Cerebellar cortex (tissue), 1 donor: Measurements from ENCODE around the gene BCL11A.

ENCODE experiments used
- DNase-seq: peaks from one replicate; pipeline ENCODE4 v3.0.0-alpha.2; 2015; ENCODE audit warnings: low spot score

BCL11A gene

DNA sequence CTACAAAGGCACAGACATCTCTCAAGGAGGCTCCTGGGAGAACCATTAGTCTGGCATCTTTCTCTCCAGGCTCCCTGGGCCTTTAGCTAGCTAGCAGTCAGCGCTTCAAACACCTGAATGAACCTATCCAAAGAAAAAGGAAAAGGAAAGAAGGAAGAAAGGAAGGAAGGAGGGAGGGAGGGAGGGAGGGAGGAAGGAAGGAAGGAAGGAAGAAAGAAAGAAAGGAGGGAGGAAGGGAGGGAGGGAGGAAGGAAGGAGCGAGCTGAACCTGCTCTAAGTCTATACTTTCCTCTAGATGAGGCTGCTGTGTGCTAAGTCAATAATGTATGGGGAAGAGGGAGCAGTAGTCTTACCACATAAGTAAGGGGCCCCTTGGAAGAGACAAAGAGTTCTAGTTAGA is 5.1 kb upstream of the BCL11A start:
- DNase-seq, result no peak

DNA sequence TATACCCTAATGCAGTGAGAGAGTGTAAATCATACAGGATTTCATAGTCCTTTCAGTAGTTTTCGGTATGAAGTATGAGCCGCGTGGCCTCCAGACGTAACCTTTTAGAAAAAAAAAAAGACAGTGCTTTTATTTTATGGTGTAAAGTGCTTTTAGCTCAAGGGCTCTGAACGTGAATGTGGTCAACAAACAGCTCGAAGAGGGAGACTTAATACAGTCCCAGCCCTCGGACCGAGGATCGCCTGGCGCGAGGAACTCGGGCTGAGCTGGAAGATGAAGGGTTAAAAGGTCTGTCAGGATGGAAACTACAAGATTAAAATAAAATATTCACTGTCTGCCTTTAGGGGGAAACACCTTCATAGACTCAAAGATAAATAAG is 4.0 kb upstream of the BCL11A start:
- DNase-seq, result no peak

DNA sequence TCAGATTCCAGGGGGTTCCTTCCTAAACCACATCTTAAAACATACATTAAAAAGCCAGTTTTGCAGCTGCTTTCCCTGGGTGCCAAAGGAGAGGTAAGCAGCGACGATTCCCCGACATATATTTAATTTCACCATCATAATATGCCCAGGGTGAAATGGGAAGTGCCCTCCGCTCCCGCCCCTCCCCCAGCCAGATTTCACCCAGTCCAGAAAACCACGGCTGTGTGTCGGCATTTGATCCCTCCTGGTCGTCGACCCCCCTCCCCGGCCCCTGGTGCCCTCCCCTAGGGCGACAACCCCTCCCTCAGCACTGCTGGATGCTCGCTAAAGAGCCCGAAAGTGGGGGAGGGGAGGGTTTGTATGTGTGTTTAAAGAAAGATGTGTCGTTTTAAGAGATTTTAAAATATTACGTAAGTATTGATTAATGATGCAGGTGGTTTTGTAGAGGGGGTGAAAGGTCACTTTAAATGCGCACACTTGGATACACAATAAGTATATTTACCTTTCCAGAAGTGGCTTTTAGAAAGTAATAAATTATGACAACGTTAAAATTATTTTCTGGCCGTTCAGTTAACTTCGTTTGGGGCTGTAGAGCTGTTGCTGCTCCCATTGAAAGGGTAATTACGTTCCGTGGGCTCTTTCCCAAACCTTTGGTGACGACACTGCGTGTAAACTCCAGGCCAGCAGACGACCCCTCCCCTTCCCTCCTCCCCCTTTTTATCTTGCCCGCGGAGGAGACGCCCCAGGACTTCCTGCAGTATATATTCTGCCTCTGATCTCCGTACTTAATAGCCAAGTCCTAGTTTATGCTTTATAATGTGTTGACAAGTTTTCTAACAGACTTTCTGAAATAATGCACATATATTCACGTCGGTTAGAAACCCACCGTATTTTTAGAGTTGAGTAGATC is 3.4 kb upstream of the BCL11A start:
- DNase-seq, result no peak

- DNase-seq, result no peak
Measured at GRCh38 chr2:60556175-60556574, 2.7 kb upstream of the BCL11A start.

GRCh38 chr2:60555783-60556139 is 2.3 kb upstream of the BCL11A start:
- DNase-seq, result no peak

DNA sequence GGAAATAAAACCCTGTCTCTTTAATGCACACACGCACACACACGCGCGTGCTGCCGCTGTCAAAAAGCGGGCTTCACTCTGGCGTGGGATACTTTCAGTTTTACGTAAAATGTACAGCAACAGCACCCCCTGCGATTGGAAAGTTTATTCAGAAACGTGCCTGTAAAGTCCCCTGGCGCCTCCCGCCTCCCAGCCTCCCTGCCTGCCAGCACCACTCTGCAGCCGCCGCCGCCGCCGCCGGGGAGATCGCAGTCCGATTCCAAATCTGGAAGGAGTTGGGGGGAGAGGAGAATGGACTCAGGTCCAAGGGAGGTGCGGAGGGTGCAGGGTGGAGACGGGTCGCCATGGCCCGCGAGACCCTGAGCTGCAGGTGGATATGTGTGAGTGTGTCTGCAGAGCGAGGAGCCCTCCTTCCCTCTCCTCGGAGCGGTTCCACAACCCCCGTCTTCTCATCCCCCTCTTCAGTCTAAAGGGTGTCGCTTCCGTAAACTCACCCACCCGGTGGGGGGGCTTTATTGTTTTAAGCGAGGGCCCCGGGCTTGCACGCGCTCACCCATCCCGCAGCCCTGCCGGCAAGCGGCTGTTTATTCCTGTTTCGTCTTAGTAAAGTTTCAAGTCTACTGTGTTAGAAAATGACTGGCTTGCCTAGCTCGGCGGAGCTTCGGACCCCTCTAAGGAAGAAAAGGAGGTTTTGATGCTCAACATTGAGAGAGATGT is 1.8 kb upstream of the BCL11A start:
- peak; percentile 19 for DNase-seq

GRCh38 chr2:60554646-60555065 is 1.2 kb upstream of the BCL11A start:
- DNase-seq, result no peak

GRCh38 chr2:60554074-60554645 is 706 bp upstream of the BCL11A start:
- DNase-seq, result no peak

DNA sequence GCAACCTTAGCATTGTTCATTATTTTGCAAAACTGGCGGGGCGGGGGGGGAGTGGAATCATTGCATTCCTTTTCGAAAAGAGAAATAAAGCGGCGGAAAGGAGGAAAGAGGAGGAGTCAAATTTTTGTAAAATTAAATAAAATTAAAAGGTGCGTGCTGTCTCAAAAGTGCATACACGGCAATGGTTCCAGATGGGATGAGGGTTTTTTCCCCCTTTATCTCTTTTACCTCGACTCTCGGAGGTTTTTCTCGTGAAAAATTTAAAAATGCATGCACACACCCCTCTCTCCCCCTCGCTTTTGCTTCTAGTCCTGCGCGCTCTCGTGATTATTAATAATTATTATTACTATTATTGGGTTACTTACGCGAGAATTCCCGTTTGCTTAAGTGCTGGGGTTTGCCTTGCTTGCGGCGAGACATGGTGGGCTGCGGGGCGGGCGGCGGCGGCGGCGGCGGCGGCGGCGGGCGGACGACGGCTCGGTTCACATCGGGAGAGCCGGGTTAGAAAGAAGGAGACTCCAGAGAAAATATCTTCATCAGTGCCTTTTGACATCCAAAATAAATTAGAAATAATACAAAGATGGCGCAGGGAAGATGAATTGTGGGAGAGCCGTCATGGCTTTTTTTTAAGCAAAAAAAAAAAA is 481 bp downstream of the BCL11A start:
- DNase-seq, result no peak

- no peak for DNase-seq
Measured at GRCh38 chr2:60552078-60552850, 1.2 kb downstream of the BCL11A start.

DNA sequence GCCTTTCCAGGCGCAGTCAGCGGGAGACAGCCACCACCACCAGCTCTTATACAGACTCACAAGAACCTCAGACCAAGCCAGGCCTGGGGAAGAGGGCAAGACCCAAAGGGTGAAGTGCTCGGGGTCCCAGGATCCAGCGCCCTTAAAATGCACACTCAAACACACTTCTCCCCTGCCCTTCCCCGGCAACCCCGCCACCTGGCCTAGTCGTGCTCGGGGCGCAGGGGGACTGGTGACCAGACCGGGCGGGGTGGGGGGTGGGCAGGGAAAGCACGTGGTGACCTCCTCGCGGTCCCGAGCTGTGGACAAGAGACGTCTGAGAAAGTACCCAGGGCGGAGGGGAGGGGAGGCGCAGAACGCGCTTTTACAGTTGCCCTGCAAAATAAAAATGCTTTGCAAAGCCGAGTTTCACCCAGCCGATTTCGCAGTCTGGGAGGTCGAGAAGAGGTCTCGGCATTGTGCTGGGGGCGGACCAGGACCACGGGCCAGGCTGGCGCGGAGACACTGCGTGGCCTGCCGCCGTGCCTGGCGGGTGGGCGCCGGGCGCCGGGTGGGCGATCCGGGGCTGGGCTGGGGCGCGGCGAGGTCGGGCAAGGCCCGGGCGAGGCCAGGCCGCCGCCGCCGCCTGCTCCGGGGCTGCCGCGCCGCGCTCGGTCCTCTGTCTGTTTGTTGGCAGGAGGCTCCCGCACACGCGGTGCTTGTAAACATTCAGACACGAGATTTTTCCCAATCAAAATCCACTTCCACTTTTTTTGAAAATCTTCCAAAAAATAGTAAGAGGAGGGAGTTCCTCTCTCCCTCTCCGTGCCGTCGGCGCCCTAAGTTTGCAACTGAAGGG is 2.0 kb downstream of the BCL11A start:
- no peak for DNase-seq

DNA sequence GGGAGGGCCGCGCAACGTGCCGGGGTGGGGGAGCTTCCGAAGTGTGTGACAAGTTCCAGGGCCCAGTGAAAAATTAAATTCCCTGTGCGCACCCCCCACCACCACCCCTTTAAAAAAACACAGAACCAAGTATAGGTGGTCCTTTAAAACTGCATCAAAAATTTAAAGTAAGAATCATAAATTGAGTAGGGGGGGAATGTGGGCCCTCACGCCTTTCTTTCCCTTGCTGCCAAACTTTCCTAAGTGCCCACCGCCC is 2.5 kb downstream of the BCL11A start:
- no peak for DNase-seq

- peak; percentile 19 for DNase-seq
Measured at GRCh38 chr2:60550178-60550983, 3.1 kb downstream of the BCL11A start.

DNA sequence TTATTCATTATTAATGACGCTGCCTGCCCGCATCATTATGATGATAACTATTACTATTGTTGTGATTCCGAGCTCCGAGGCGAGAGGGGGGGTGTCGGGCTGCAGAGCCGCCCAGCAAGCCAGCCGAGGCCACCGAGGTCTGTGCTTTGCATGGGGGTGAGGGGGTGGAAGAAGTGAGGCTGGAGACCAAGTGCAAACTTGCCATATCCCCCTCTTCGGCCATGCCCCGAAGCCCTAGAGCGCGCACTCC is 3.6 kb downstream of the BCL11A start:
- DNase-seq, result no peak

- no peak for DNase-seq
Measured at GRCh38 chr2:60549238-60549927, 4.1 kb downstream of the BCL11A start.

DNA sequence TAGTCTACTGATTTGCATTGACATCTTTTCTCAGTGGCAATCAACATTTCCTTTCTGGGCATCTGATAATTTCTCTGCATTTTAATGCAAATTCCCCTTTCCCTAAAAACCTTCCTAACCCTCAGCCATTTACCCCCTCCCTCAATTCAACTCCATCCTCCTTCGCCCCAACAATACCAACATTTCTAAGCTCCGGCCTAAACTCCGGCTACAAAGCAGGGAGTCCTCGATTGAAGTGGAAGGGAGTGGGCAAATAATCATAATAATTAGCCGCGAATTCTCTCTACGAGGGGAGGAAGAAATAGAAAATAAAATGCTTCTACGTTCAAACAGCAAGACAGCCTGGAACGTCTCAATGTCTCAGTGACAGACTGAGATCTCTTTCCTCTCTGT is 4.6 kb downstream of the BCL11A start:
- no peak for DNase-seq

DNA sequence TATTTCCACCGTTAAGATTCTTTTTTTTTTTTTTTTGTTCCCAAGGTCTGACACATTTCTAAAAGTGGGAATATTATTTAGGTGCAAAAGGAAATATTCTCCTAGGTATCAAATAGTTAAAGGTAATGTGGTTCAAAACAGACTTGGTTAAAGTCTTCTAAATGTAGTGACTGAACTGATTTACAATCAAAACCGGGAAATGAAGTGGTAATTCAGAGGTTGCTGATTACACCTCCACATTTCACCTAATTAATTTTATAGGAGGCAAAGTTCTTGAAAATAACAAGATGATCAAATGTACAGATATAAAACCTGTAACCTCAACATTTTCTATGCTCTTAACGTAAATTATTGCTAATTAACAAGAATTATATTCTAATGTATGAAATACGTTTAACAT is 5.1 kb downstream of the BCL11A start:
- DNase-seq, result no peak

DNA sequence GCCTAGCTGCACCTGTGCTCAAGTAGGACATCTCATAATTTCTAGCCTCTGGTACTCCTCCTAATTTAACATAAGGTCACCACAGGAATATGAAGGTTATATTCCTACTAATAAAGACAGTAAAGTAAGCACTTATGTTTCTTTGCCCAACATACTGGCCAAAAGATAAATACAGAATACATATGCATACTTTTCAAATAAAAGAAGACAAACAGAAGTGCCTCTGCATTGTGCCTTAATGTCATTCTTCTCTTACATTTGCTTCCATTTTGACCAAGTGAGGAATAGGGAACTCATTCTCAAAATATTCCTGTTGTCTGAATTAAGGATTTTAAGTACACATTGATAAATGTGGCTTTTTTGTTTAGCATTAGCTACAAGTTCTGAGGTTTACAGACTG is 5.6 kb downstream of the BCL11A start:
- DNase-seq, result no peak

DNA sequence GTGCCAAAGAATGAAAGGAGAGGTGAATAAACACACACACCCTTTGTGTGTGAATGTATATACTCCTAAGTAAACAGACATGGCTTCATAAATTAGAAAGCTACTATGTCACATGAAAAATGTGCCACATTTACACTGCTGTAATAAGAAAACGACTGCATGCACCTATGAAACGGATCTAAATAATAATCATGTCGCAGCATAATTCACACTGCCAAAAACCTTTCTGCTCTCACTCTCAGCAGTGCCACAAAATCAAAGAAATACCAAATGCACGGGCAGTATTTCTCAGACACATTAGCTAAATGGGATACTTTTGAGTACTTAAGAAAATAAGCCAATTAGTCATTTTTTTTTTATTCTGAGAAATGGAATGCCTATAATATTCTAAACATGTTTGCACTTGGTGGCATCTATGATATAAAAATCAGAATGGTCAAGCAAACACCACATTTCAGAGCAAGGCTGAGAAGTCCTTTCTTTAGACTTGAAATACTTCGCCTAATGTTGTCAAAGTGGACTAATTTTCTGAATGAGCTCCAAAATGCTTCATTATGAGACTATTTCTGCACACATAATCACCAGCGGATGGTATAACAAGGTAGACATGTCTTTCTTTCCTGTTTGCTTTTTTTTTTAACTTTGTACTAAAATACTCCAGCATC is 6.6 kb downstream of the BCL11A start:
- no peak for DNase-seq
